ENCODE results near the gene MED16.
"Not testable (repeated sequence)": the region's sequence is repeated elsewhere in the genome, so short reads cannot be mapped to it uniquely, and the experiment has no call there.

The MED16 gene

GRCh38 chr19:907183-907853, 14.3 kb upstream of the MED16 start:
- no peak for DNase-seq (ENCODE audit: low spot score)

DNA sequence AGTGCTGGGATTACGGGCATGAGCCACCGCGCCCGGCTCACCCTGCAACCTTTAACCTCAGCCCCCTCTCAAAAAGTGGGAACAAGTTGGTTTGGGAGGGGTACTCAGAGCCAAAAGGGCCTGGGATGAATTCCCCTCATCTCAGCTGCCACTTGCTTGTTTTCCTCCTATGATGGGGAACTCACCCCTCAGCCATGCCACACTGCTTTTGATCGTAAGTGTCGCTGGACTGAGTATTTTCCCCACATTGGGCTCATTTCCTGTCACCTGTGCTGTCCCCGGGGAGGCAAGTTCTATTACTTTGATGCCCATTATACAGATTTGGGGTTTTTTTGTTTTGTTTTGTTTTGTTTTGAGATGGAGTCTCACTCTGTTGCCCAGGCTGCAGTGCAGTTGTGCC, 13.5 kb upstream of the MED16 start:
- DNase-seq (ENCODE audit: low spot score): no peak

- no peak for DNase-seq (ENCODE audit: low spot score)
Measured at GRCh38 chr19:904545-904944, 11.6 kb upstream of the MED16 start.

DNA sequence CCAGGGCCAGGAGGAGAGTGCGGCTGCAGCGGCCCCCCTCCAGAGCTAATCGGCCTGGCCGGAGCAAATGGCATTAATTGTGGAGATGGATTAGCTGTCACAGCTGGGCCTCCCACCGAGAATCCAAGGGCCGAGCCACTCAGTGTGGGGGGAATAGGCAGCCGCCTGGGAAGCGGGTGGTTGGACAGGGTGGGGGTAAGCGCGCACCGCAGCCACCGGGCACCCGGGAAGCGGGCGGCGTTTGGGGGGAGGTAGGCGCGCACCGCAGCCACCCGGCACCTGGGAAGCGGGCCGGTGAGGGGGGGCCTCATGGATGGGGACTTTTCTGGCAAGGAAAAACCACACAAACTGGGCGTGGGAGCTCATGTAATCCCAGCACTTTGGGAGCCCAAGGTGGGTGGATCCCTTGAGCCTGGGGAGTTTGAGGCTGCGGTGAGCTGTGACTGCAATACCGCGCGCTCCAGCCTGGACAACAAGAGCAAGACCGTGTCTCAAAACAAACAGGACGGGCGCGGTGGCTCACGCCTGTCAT, 10.3 kb upstream of the MED16 start:
- DNase-seq (ENCODE audit: low spot score): no peak

DNA sequence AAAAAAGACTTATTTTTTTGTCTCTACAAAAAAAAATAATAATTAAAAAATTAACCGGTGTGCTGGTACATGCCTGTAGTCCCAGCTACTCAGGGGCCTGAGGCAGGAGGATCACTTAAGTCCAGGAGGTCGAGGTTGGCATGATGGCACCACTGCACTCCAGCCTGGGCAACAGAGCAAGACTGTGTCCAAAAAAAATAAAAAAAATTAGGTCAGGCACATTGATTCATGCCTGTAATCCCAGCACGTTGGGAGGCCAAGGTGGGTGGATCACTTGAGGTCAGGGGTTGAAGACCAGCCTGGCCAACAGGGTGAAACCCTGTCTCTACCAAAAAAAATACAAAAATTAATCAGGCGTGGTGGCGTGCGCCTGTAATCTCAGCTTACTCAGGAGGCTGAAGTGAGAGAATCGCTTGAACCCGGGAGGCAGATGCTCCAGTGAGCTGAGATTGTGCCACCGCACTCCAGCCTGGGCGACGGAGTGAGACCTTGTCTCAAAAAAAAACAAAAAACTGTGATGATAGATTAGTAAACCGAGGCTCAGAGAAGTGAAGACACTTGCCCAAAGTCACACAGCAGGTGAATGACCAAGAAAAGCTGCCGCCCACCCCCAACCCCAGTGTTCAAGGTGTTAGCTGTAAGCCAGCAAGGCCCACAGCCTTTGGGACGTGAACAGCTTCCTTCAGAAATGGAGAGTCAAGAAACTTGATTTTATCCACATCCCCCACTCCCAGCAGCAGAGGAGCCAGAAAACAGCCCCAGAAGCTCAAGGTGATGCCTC, 9.6 kb upstream of the MED16 start:
- no peak for DNase-seq (ENCODE audit: low spot score)

- no peak for DNase-seq (ENCODE audit: low spot score)
Measured at GRCh38 chr19:902093-902370, 9.0 kb upstream of the MED16 start.

- DNase-seq (ENCODE audit: low spot score): no peak
Measured at GRCh38 chr19:901216-902092, 8.5 kb upstream of the MED16 start.

DNA sequence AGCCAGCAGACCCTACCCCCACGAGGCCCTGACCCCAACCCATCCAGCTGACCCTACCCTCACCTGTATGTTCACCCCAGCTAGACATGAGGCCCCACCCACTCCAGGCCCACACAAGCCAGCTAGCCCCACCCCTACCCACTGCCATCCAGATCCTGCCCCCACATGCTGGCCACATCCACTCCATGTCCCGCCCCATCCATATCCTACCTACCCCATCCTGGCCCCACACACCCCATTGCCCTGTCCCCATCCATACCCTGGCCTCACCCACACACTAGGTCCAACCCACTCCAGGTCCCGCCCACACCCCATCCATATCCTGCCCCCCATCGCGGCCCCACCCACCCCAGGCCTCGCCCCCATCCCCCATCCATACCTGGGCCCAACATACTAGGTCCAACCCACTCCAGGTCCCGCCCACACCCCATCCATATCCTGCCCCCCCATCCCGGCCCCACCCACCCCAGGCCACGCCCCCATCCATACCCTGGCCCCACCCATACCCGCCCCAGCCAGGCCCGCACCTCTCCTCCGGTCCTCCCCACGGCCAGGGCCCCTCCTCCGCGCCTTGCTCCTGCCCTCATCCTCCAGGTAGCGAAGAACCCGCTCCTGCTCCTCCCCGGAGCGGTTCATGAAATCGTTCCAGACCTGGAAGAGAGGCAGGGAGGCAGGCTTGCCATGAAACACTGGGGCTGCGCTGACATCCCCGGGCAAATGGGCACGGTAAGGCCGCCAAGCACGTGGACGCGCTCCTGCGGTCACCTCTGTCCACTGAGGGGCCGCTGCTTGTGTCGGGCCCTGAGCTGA, 7.5 kb upstream of the MED16 start:
- DNase-seq (ENCODE audit: low spot score): no peak

GRCh38 chr19:900043-900301, 7.0 kb upstream of the MED16 start:
- no peak for DNase-seq (ENCODE audit: low spot score)

GRCh38 chr19:899336-900042, 6.5 kb upstream of the MED16 start:
- DNase-seq (ENCODE audit: low spot score): no peak

DNA sequence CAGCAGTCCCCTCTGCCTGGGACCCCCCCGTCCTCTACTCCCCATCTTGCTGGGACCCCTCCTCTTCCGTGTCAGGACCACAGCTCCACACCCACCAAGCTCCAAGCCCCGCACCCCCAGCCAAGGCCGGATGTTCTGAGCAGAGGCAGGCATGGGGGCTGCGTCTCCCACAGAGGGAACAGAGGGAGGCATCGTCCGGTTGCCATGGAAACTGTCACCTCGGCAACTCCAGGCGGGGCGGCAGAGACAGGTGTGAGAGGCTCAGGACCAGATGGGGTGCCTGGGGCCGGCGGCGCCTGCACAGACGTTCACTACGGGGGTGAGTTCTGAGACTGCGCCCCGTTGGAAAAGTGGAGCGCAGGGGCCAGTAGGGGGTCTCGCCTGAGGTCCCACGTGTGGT, 5.7 kb upstream of the MED16 start:
- DNase-seq (ENCODE audit: low spot score): no peak

DNA sequence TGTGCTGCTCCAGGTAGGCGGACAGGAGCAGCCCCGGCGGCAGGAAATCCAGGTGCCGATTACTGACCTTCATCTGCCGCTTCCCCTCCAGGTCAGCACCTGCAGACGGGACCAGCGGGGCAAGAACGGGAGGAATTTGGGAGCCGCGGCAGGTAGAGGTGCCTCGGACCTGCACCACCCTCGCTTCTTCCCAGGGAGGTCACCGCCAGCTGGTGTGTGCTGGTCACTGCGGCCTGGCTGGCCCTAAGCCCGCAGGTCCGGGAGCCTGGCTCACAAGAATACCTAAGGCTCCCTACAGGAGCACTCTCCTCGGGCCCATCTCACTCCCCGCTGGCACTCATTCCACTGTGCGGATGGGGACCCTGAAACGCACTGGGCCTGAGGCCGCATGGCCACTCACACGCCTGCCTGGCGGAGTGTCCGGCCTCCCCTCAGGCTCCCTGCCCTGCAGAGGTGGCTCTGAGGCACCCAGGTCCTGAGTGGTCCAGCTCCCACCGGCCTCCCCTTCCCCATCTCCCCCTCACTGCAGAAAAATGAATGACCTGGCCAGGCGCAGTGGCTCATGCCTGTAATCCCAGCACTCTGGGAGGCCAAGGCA, 4.6 kb upstream of the MED16 start:
- no peak for DNase-seq (ENCODE audit: low spot score)

DNA sequence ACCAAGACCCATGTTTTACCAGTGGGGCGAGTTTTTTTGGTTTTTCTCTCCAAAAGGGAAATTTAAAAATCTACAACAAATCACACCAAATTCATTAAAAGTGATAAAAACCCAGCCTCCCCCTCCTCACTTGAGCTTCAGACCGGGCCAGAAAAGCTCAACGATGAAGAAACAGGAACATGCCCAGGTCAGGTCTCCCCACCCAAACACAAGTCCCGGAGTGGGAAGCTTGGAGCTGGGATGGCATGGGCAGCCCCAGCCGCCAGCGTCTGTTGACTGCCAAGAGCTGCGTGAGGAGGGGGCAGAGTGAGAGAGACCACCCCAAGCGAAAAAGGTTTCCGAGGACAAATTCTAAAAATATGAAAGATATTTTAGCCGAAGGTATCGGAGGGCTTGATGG, 4.0 kb upstream of the MED16 start:
- DNase-seq (ENCODE audit: low spot score): no peak

GRCh38 chr19:896434-896833, 3.4 kb upstream of the MED16 start:
- no peak for DNase-seq (ENCODE audit: low spot score)

DNA sequence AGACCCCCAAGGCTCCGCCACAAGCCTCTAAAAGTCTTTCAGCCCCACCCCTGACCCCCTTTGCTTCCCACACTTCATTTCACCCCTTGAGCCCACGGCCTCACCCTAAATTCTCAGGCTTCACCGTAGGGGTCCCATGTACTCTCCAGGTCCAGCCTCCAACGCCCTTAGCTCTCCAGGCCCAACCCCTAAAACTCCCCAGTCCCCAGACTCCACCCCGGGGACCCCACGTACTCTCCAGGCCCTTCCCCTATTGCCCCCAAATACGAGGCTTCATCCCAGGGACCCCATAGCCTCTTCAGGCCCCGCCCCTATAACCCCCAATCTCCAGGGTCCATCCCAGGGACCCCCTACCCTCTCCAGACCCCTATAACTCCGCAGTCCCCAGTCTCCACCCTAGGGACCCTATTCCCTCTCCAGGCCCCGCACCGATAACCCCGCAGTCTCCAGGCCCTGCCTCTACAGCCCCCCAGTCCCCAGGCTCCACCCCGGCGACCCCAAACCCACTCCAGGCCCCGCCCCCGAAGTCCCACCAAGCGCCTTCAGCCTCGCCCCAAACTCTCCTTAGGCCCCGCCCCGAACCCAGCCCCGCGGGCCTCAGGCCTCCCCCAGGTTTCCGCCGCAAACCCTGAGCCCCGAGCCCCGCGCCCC, 619 bp downstream of the MED16 start:
- DNase-seq (ENCODE audit: low spot score): peak; percentile 81

GRCh38 chr19:891421-892200, 1.4 kb downstream of the MED16 start:
- DNase-seq (ENCODE audit: low spot score): not testable (repeated sequence)

GRCh38 chr19:890831-891230, 2.2 kb downstream of the MED16 start:
- no peak for DNase-seq (ENCODE audit: low spot score)

GRCh38 chr19:889662-890295, 3.2 kb downstream of the MED16 start:
- DNase-seq (ENCODE audit: low spot score): no peak
